Stimulated activated CD8-positive, alpha-beta memory T cell treated with anti-CD3 and anti-CD28 coated beads, Interleukin-12 subunit alpha, Interleukin-12 subunit beta, amount 100 ng/mL, for 1 hour (primary cell): ENCODE results near the gene TNFRSF11A.

ENCODE experiments used
- DNase-seq: peaks from one replicate; pipeline ENCODE4 v3.0.0-alpha.2; 2020; ENCODE audit warnings: low read depth

The TNFRSF11A gene

GRCh38 chr18:62384068-62384467 lies 59.0 kb downstream of the TNFRSF11A start:
- DNase-seq = no peak

- DNase-seq = no peak
Measured at GRCh38 chr18:62384610-62385097, 59.5 kb downstream of the TNFRSF11A start.

- DNase-seq = no peak
Measured at GRCh38 chr18:62386091-62386490, 61.0 kb downstream of the TNFRSF11A start.

GRCh38 chr18:62386601-62387000 lies 61.5 kb downstream of the TNFRSF11A start:
- DNase-seq = no peak

GRCh38 chr18:62387257-62387656 lies 62.1 kb downstream of the TNFRSF11A start:
- no peak for DNase-seq

GRCh38 chr18:62388855-62389760 lies 64.0 kb downstream of the TNFRSF11A start:
- no peak for DNase-seq

- no peak for DNase-seq
Measured at GRCh38 chr18:62389761-62390481, 64.8 kb downstream of the TNFRSF11A start.

GRCh38 chr18:62394006-62394763 lies 69.1 kb downstream of the TNFRSF11A start:
- DNase-seq = no peak

- no peak for DNase-seq
Measured at GRCh38 chr18:62396381-62396780, 71.3 kb downstream of the TNFRSF11A start.

- no peak for DNase-seq
Measured at GRCh38 chr18:62396967-62397366, 71.9 kb downstream of the TNFRSF11A start.

GRCh38 chr18:62398291-62398690 lies 73.2 kb downstream of the TNFRSF11A start:
- no peak for DNase-seq

GRCh38 chr18:62399276-62399675 lies 74.2 kb downstream of the TNFRSF11A start:
- DNase-seq = no peak

- no peak for DNase-seq
Measured at GRCh38 chr18:62399781-62400308, 74.7 kb downstream of the TNFRSF11A start.

- DNase-seq = no peak
Measured at GRCh38 chr18:62400916-62401315, 75.8 kb downstream of the TNFRSF11A start.

GRCh38 chr18:62402342-62402948 lies 77.3 kb downstream of the TNFRSF11A start:
- DNase-seq = no peak

- DNase-seq = no peak
Measured at GRCh38 chr18:62403120-62403519, 78.0 kb downstream of the TNFRSF11A start.

- no peak for DNase-seq
Measured at GRCh38 chr18:62404881-62405280, 79.8 kb downstream of the TNFRSF11A start.

GRCh38 chr18:62407660-62408059 lies 82.5 kb downstream of the TNFRSF11A start:
- no peak for DNase-seq

- no peak for DNase-seq
Measured at GRCh38 chr18:62409821-62410220, 84.7 kb downstream of the TNFRSF11A start.

- no peak for DNase-seq
Measured at GRCh38 chr18:62412231-62412979, 87.3 kb downstream of the TNFRSF11A start.

GRCh38 chr18:62413206-62413605 lies 88.1 kb downstream of the TNFRSF11A start:
- no peak for DNase-seq
